T-helper 9 cell (primary cell): ENCODE data around the gene KDM2A.
"Not testable (repeated sequence)": the region's sequence is repeated elsewhere in the genome, so short reads cannot be mapped to it uniquely, and the experiment has no call there.

Experiments
- DNase-seq: peaks from one replicate; pipeline ENCODE4 v3.0.0-alpha.2; 2020

The KDM2A gene

DNA sequence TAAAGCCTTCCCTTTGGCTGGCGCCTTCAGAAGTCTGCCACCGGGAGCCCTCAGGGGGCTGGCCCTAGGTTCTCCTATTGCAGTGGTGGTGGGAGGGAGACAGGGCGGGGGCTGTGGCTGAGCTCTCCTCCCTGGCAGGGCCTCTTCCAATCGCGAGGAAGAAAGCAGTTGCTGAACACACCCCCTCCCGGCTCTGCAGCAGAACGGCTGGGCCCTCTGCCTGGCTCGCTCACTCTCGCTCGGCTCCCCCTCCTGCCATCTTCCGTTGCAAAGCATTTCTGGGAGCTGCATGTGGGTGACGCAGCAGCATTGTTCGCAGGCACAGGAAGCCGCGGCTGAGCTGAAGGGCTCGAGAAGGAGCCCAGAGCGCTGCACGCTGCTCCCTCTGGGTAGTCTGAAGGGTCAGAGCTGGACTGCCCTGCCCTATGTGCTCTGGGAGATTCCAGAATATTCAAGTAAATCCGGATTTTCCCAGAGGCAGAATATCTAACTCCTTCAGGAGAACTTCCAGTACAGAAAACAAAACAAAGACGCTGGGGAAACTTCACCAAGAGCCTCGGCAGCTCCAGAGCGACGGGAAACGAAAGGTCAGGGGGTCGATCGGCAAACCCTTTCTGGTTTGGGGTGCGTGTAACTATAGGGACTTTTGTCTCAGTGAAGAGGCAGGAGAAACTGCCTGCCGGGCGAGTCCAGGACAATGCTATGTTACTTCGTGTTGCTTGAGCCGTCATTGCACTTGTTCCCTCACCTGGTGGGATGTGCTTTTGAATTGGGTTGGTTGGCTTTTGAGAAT, 120.9 kb downstream of the KDM2A start:
- DNase-seq: peak; percentile 93

GRCh38 chr11:67240576-67241389, 121.7 kb downstream of the KDM2A start:
- DNase-seq: peak; percentile 77

DNA sequence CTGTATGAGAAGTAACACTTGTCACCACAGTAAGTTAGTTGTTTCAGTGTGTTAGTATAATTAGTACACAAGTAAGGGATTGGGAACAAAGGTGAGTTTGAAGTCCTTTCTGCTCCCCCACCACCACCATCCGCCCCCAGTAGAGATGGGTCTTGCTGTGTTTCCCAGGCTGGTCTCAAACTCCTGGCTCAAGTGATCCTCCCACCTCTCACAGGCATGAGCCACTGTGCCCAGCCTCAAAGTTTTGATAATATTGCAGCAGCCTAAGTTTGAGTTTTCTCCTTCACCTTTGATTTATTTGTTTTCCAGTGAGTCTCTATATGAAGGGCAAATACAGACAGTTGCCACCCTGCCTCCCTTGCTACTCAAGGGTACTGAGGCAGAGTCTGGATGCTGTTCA, 123.5 kb downstream of the KDM2A start:
- DNase-seq: no peak

DNA sequence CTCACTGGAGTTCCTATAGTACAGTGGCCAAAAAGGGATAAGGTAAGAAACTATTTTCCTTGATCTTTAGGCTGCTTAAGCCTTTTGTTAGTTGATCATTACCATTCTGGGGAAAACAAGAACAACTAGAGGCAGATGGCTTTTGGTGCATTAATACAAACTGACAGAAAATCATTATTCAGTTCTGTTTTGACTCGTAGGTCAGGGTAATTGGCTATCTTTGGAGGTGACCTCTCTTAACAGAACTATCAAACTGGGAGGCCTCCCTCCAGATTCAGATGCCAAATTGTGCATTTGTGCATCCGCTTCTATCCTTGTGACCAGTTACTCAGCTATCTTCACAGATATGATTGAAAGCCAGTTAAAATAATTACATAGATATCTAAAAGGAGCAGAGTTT, 124.0 kb downstream of the KDM2A start:
- no peak for DNase-seq

DNA sequence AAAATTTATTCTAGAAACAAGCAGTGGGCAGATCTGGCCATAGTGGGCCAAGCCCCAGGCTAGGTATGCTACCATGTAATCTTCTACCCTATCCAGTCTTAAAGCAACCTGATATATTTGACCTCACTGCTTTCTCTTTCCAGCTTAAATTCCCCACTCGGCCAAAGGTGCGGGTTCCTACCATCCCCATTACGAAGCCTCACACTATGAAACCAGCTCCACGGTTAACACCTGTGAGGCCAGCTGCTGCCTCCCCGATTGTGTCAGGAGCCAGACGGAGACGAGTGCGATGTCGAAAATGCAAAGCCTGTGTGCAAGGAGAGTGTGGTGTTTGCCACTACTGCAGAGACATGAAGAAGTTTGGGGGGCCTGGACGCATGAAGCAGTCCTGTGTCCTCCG, 126.0 kb downstream of the KDM2A start:
- DNase-seq: no peak

DNA sequence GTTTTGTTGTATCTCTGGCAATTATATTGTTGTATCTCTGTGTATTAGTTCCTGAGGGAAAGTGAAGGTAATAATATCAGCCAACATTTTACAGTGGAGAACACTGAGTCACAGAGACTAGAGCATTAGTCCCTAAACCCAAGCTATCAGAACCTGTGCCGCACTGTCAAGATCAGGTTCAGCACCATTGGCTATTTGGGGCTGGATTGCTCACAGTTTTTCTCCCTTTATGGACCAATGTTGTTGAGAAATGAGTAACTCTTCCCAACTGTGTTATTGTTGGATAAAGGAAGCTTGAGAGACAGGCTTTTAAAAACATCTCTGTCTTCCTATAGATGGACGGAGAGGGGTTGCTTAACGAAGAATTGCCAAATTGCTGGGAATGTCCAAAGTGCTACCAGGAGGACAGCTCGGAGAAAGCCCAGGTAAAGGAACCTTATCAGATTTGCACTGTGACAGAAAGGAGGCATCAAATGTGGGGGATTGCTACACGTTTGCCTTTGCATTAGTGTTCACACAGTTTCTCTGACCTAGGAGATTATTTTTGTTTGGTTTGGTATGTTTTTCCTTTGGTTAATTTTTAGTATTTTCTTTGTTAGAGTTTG, 129.0 kb downstream of the KDM2A start:
- no peak for DNase-seq

GRCh38 chr11:67248653-67249052, 129.6 kb downstream of the KDM2A start:
- no peak for DNase-seq

GRCh38 chr11:67250059-67251043, 131.3 kb downstream of the KDM2A start:
- DNase-seq: no peak

DNA sequence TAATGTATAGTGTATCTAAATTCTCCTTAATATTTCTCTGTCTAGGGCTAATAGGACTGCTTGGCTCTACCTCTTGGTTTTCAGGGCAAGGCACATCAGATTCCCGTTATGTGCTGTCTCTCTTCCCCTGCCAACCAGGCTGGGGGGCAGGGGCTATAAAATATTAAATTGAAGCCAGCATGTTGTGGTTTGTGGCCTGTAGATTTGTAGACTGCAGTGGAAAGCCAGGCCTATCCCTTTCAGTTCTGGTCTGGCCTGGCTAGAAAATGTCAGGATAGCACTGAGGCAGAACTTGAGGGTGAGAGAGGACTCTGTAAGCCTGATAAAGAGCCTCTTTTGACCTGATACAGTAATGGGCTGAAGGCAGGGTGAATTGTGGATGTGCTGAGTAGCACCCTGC, 132.8 kb downstream of the KDM2A start:
- DNase-seq: no peak

DNA sequence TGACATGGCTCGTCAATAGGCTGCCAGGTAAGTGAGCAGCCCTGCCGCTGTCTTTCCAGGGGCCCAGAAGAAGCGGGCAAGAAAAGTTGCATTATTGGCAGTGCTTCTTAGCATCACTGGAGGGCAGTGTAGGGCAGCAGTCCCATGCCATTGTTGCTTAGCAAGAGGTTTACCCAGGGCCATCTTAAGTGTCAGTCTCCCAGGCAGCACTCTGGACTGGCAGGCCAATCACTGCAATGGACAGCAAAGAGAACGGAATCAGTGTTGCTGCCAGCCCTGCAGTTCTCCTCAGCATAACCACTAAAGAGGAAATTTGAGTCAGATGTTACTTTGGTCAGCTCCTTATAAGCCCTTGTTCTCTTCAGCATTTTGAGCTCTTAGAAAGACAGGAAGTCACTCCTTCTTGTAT, 133.8 kb downstream of the KDM2A start:
- no peak for DNase-seq

DNA sequence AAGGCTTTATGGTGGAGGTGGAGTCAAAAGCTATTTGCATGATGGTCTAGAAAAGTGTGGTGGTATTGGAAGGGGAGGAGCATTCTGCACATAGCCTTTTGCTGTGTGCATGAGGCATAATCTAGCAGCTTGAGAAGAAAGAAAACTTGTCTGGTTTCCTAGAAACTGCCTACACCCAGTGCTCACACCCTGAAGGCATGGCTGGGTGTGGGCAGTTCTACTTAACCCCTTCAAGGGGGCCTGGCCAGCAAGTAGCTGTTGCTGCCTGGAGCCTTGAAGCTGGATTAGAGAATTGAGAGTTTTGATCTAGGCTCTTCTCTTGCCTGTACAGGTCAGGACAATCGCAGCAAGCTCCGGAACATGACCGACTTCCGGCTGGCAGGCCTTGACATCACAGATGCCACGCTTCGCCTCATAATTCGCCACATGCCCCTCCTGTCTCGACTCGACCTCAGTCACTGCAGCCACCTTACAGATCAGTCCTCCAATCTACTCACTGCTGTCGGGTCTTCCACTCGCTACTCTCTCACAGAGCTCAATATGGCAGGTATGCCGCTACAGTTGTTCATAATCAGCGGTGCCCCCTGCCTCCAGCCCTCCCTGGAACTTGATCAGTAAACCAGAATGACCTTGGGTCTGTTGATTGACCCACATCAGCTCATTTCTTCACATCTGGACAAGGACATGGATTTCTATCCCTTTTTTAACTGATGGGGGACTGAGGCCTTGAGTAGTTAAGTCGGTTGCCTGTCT, 135.0 kb downstream of the KDM2A start:
- DNase-seq: no peak

DNA sequence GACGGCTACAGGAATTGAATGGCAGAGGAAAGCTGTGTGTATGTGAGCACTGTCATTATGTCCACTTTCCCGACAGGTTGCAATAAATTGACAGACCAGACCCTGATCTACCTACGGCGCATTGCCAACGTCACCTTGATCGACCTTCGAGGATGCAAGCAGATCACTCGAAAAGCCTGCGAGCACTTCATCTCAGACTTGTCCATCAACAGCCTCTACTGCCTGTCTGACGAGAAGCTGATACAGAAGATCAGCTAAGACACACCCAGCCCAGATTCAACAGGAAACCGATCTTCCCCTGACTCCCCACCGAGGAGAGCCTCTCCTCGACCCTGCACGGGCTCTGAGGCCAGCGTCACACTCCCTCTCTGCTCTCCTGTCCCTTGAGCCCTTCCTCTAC, 135.7 kb downstream of the KDM2A start:
- no peak for DNase-seq

DNA sequence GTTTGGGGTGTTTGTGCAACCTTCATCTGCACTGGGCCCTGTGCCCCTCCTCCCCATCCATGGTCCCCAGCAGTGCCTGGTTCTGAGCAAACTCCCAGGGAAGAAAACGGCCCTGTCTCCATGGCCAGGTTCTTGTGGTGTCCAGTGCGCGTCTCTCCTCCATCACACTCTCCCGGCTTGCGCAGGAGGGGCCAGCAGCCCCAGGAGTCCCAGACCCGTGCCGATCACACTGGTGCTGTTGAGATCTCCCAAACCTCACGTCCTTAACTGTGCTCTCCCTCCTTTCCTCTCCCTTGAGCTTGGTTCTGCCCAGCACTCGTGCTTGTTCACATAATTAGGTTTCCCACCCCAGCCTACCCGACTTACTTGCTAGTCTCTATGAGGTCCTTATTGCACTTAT, 136.3 kb downstream of the KDM2A start:
- no peak for DNase-seq

DNA sequence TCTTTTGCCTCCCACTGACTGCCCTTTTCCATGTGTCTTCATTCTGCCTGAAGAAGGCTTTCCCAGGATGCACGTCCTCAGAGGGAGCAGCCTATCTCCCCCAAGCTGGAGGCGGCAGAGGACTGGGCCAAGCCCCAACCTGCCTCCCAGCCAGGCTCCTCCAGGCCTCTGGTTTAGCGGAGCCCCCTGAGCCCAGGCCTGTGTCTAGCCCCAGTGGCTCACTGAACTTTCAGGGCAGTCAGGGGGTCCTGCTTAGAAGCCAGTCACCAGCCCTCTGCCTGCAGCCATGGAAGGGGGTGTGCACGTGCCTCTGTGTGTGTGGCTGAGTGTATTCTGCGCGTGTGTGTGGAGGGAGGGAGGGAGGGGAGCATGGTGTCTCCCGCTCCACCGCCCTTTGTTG, 136.8 kb downstream of the KDM2A start:
- DNase-seq: no peak

- DNase-seq: no peak
These were observed 137.5 kb downstream of the KDM2A start for GRCh38 chr11:67256477-67257135.

DNA sequence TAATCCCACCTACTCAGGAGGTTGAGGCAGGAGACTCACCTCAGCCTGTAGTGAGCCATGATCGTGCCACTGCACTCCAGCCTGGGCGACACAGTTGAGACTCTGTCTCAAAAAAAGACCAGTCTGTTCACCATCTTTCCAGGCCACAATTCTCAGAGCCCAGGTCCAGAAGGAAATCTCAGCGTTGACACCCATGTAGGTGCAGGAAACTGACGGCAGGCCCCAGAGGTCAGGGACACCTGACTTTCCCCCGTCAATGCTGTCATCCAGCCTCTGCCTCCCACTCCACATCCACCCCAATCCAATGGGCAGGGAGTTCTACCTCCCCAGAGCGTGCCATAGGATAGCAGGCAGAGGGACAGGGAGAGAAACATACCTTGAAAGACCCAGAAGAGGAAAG, 141.3 kb downstream of the KDM2A start:
- DNase-seq: no peak

DNA sequence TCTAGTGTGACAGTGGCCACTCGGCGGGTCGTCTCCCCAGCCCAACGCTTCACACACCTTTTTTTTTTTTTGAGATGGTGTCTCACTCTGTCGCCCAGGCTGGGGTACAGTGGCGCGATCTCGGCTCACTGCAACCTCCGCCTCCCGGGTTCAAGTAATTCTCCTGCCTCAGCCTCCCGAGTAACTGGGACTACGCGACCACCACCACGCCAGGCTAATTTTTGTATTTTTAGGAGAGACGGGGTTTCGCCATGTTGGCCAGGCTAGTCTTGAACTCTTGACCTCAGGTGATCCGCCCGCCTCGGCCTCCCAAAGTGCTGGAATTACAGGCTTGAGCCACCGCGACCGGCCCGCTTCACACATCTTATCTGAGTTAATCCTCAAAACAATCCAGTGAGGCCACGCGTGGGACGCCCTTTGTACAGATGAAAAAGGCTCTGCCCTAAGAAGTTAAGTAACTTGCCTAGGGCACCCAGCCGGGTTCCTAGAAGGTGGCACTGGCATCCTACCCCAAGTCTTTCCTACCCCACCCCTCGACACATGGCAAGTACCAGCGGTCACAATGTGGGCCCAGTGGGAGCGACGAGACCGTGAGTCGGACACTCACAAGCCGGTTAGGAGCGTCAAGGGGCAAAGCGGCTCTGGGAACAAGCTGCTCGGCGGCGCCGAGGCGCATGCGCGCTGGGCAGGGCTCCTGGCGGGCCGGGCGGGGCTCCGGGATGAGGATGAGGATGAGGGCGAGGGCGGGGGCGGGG, 142.0 kb downstream of the KDM2A start:
- not testable (repeated sequence) for DNase-seq

- no peak for DNase-seq
These were observed 142.5 kb downstream of the KDM2A start for GRCh38 chr11:67261640-67261945.

GRCh38 chr11:67261946-67262681, 143.1 kb downstream of the KDM2A start:
- DNase-seq: no peak
